Astrocyte of the cerebellum (primary cell): ENCODE results near the gene MRGPRX2.

Experiments
- DNase-seq: peaks from one replicate; pipeline ENCODE4 v3.0.0-alpha.2; 2011; ENCODE audit warnings: low read depth
- H3K4me3 ChIP-seq: 2 replicates; pipeline ENCODE4 v1.5.1; 2011; ENCODE audit warnings: mild to moderate bottlenecking, low read depth, low read length, moderate library complexity
- CTCF ChIP-seq: IDR thresholded peaks from 2 replicates; pipeline ENCODE4 v1.5.1; 2012; ENCODE audit warnings: low read length, low read depth, moderate library complexity, mild to moderate bottlenecking; ENCODE audit errors: missing control alignments
- in situ Hi-C: cut with HindIII; loops from 2 replicates; pipeline ENCODE4 v1.10.0; 2017; ENCODE audit warnings: low sequenced_read_pairs

The MRGPRX2 gene

GRCh38 chr11:19060629-19061028 lies at the start of gene MRGPRX2:
Gene MRGPRX2, minus strand, starts transcription at chr11:19060717. Its CDS starts 4,315 bp downstream, at chr11:19056402.
- no peak for TF ChIP-seq CTCF
- no peak within 1 kb of the TSS for H3K4me3 ChIP-seq
- DNase-seq, result no peak
- in situ Hi-C loops, result no loop called here

GRCh38 chr11:19110295-19110694 lies 49.8 kb upstream of the MRGPRX2 start:
- in situ Hi-C loops, result no loop called here
- DNase-seq, result no peak
- no peak for TF ChIP-seq CTCF
- no peak overlapping the region for H3K4me3 ChIP-seq

- DNase-seq, result no peak
- H3K4me3 ChIP-seq, result no peak overlapping the region
- in situ Hi-C loops, result no loop called here
- no peak for TF ChIP-seq CTCF
These were observed 46.6 kb upstream of the MRGPRX2 start for GRCh38 chr11:19107125-19107524.

- H3K4me3 ChIP-seq, result no peak overlapping the region
- in situ Hi-C loops, result no loop called here
- DNase-seq, result no peak
- TF ChIP-seq CTCF, result no peak
These were observed 44.5 kb upstream of the MRGPRX2 start for GRCh38 chr11:19105011-19105410.

GRCh38 chr11:19102521-19102900 lies 42.0 kb upstream of the MRGPRX2 start:
- TF ChIP-seq CTCF, result no peak
- H3K4me3 ChIP-seq, result no peak overlapping the region
- no peak for DNase-seq
- in situ Hi-C loops, result no loop called here

- no peak overlapping the region for H3K4me3 ChIP-seq
- no peak for DNase-seq
- in situ Hi-C loops, result no loop called here
- TF ChIP-seq CTCF, result no peak
These were observed 41.4 kb upstream of the MRGPRX2 start for GRCh38 chr11:19101796-19102520.
